Keratinocyte (primary cell): ENCODE results near the gene TBC1D5. TPM values are rescaled to one million over a fixed set of nuclear protein-coding genes. Genes with fewer than 3 reads are reported as not detected.

ENCODE experiments used
- DNase-seq: peaks from one replicate; pipeline ENCODE4 v3.0.0-alpha.2; 2011; ENCODE audit warnings: low read depth, missing footprints, low spot score
- FAIRE-seq: peaks from 2 replicates; lab custom pipeline; 2011; peaks lifted over from hg19 to GRCh38; lab: Jason Lieb, UNC
- H2AFZ ChIP-seq: 2 replicates; pipeline ENCODE4 v1.6.0; 2012; ENCODE audit warnings: low read length, control low read depth, inconsistent platforms; ENCODE audit not compliant: control insufficient read depth
- H3K27ac ChIP-seq: 2 replicates; pipeline ENCODE4 v1.5.1; 2011; ENCODE audit warnings: low read length; ENCODE audit not compliant: control insufficient read depth, insufficient read depth
- H3K27me3 ChIP-seq: 3 replicates; pipeline ENCODE4 v1.6.0; 2011; ENCODE audit warnings: low read length; ENCODE audit not compliant: control insufficient read depth, insufficient read depth; ENCODE audit errors: extremely low read depth
- H3K36me3 ChIP-seq, 2 experiments: 2 replicates in 1 of 2; 3 replicates in 1 of 2; pipeline ENCODE4 v1.5.1; 2011; ENCODE audit warnings: low read length in 2 of 2, mild to moderate bottlenecking in 1 of 2; ENCODE audit not compliant: control insufficient read depth in 2 of 2, insufficient read depth in 2 of 2; ENCODE audit errors: extremely low read depth in 1 of 2
- H3K4me1 ChIP-seq: 3 replicates; pipeline ENCODE4 v1.5.1; 2011; ENCODE audit warnings: low read length; ENCODE audit not compliant: control insufficient read depth, insufficient read depth; ENCODE audit errors: extremely low read depth
- H3K4me2 ChIP-seq: 3 replicates; pipeline ENCODE4 v1.6.0; 2011; ENCODE audit warnings: low read depth, low read length; ENCODE audit not compliant: control insufficient read depth, insufficient read depth; ENCODE audit errors: extremely low read depth
- H3K4me3 ChIP-seq, 3 experiments: fragments of 200-600 bp in 1 of 3; sonication (generic) in 1 of 3; 2 replicates in 2 of 3; 3 replicates in 1 of 3; pipeline ENCODE4 v1.5.1; 2011 to 2016; ENCODE audit warnings: low read length in 3 of 3, mild to moderate bottlenecking in 3 of 3, control low read depth in 2 of 3, inconsistent platforms in 1 of 3, low read depth in 1 of 3, mixed read lengths in 1 of 3, mixed run types in 1 of 3, moderate library complexity in 1 of 3; ENCODE audit not compliant: control insufficient read depth in 2 of 3, insufficient read depth in 2 of 3; ENCODE audit errors: extremely low read depth in 1 of 3
- H3K79me2 ChIP-seq: 2 replicates; pipeline ENCODE4 v1.6.0; 2012; ENCODE audit warnings: low read length; ENCODE audit not compliant: control insufficient read depth, insufficient read depth
- H3K9ac ChIP-seq: 3 replicates; pipeline ENCODE4 v1.6.0; 2011; ENCODE audit warnings: low read length; ENCODE audit not compliant: control insufficient read depth, insufficient read depth; ENCODE audit errors: extremely low read depth
- H3K9me1 ChIP-seq: 3 replicates; pipeline ENCODE4 v1.6.0; 2011; ENCODE audit warnings: low read length; ENCODE audit not compliant: control insufficient read depth, insufficient read depth; ENCODE audit errors: extremely low read depth
- H3K9me3 ChIP-seq: 2 replicates; pipeline ENCODE4 v1.5.1; 2012; ENCODE audit warnings: low read depth, low read length; ENCODE audit not compliant: control insufficient read depth
- H4K20me1 ChIP-seq: 3 replicates; pipeline ENCODE4 v1.6.0; 2011; ENCODE audit warnings: low read length; ENCODE audit not compliant: control insufficient read depth, insufficient read depth; ENCODE audit errors: extremely low read depth
- CTCF ChIP-seq, 3 experiments: IDR thresholded peaks in 1 of 3; conservative IDR thresholded peaks in 1 of 3; optimal IDR thresholded peaks in 1 of 3; 2 replicates in 2 of 3; 3 replicates in 1 of 3; pipeline versions ENCODE3 to v1.5.1; 2011; ENCODE audit warnings: low read length in 3 of 3, mild to moderate bottlenecking in 3 of 3, moderate library complexity in 2 of 3, control low read depth in 1 of 3, inconsistent platforms in 1 of 3; ENCODE audit not compliant: insufficient read depth in 2 of 3; ENCODE audit errors: extremely low read depth in 1 of 3
- EZH2 ChIP-seq: IDR thresholded peaks from one replicate; pipeline ENCODE4 v1.6.1; 2012; ENCODE audit warnings: inconsistent platforms, mild to moderate bottlenecking, low read length, moderate library complexity
- dilution Hi-C: fragments of 300-500 bp; cut with MboI; formaldehyde crosslinking; loops from one replicate; pipeline ENCODE4 v1.7.0; 2020; ENCODE audit warnings: low sequenced_read_pairs; ENCODE audit not compliant: extremely low pct_ligation_motif_present
- polyA plus RNA-seq, 5 experiments: library from polyadenylated mRNA; depleted of rRNA in 3 of 5; stranded (reverse) in 3 of 5; stranded (forward) in 1 of 5; unstranded in 1 of 5; fragments of >200 nt; gene quantifications; 1 replicate in 1 of 5; 2 replicates in 3 of 5; 3 replicates in 1 of 5; pipeline versions ENCODE4 v1.2.1 to v1.2.3, GENCODE V29; 2011 to 2012; ENCODE audit warnings: missing spikeins in 2 of 5, low read depth in 1 of 5, low replicate concordance in 1 of 5

The TBC1D5 gene
- polyA plus RNA-seq, 1 donor (not counting 4 experiments of a cell fraction or from before 2014, with no cell fraction given): 25.8 TPM

DNA sequence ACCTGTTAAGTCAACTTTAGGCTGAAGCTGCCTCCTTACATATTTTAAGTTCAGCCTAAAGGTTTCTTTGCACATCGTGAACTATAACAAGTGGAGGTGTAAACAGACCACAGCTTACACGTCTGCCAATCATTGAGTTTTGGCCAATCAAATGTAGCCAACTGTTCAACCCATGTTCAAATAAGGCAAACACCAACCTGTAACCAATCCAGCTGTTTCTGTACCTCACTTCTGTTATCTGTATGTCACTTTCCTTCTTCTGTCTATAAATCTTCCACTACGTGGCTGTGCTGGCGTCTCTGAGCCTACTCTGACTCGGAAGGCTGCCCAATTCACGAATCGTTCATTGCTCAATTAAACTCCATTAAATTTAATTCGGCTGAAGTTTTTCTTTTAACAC, 356.0 kb downstream of the TBC1D5 start:
- no peaks in the 10 kb centered on the region for H3K9me1 ChIP-seq
- H3K79me2 ChIP-seq: no peaks in the 10 kb centered on the region
- no peaks in the 10 kb centered on the region for H3K4me1 ChIP-seq
- H3K36me3 ChIP-seq: no peaks in the 10 kb centered on the region
- no peak overlapping the region for H3K27ac ChIP-seq
- DNase-seq (no peak), FAIRE-seq (no peak)
- H3K4me3 ChIP-seq: no peak overlapping the region
- no peaks in the 10 kb centered on the region for H3K9me3 ChIP-seq
- no peak overlapping the region for H2AFZ ChIP-seq
- no peak overlapping the region for H3K4me2 ChIP-seq
- dilution Hi-C loops: no loop called here
- H3K9ac ChIP-seq: no peak overlapping the region
- H3K27me3 ChIP-seq: no peaks in the 10 kb centered on the region
- no peaks in the 10 kb centered on the region for H4K20me1 ChIP-seq
- TF ChIP-seq EZH2 (no peak), CTCF (optimal IDR thresholded peaks at IDR 0.05 in 1 of 3, IDR thresholded peaks at IDR 0.05 in 1 of 3, conservative IDR thresholded peaks at IDR 0.05 in 1 of 3; ENCODE audit: extremely low read depth in 1 of 3, insufficient read depth in 2 of 3, low read length in 3 of 3) (no peak)

DNA sequence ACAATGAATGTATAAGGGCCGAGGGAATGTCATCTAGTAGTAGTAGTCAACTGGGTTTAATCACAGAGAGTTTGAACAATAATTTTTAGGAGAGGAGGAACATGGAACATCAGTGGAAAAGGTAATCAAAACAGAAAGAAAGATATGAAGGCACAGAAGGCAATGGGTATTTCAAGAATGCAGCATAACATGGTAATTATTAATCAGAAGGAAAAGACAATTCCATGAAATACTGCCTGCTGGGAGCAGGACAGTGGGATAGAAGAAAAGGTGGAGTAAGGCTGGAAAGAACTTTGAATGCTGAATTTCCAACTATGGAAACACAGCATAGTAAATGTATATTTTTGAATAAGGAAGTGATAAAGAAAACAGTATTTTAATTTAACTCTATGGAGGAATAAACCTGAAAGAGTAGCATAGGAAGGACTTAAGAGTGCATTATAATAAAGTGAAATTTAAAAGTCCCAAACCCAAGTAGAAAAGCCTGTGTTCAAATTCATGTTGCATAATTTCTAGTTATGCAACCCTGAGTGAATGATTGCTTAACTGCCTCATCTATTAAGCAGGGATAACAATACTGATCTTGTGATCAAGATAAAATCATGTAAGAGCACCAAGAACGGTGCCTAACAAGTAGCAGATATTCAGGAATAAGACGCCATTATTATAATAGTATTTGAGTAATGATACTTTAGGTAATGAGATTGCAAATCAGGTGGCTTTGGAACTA, 357.7 kb downstream of the TBC1D5 start:
- no peak overlapping the region for H2AFZ ChIP-seq
- dilution Hi-C loops: no loop called here
- H3K4me3 ChIP-seq: no peak overlapping the region
- no peaks in the 10 kb centered on the region for H3K36me3 ChIP-seq
- no peak for FAIRE-seq
- H4K20me1 ChIP-seq: no peaks in the 10 kb centered on the region
- H3K9me1 ChIP-seq: no peaks in the 10 kb centered on the region
- no peaks in the 10 kb centered on the region for H3K9me3 ChIP-seq
- no peak overlapping the region for H3K27ac ChIP-seq
- TF ChIP-seq CTCF (optimal IDR thresholded peaks at IDR 0.05 in 1 of 3, IDR thresholded peaks at IDR 0.05 in 1 of 3, conservative IDR thresholded peaks at IDR 0.05 in 1 of 3; ENCODE audit: extremely low read depth in 1 of 3, insufficient read depth in 2 of 3, low read length in 3 of 3): no peak
- TF ChIP-seq EZH2: no peak
- no peak for DNase-seq
- no peak overlapping the region for H3K9ac ChIP-seq
- no peak overlapping the region for H3K4me2 ChIP-seq
- no peaks in the 10 kb centered on the region for H3K27me3 ChIP-seq
- H3K79me2 ChIP-seq: no peaks in the 10 kb centered on the region
- H3K4me1 ChIP-seq: no peaks in the 10 kb centered on the region
